H1 (cell line): ENCODE data around the gene HOXB8. TPM values are rescaled to one million over a fixed set of nuclear protein-coding genes. Genes with fewer than 3 reads are reported as not detected.

Experiments
- CHD7 ChIP-seq: fragments of 300-600 bp; sonication (generic); IDR thresholded peaks from 2 replicates; pipeline ENCODE4 v1.7.1; 2012; ENCODE audit warnings: low read length, moderate library complexity, mild to moderate bottlenecking, inconsistent platforms; ENCODE audit not compliant: insufficient replicate concordance
- polyA plus RNA-seq, 7 experiments: library from polyadenylated mRNA; depleted of rRNA in 3 of 7; stranded (reverse) in 5 of 7; unstranded in 2 of 7; fragments of >200 nt in 5 of 7; fragments of 200-250 nt in 2 of 7; gene quantifications; 1 replicate in 5 of 7; 2 replicates in 1 of 7; 4 replicates in 1 of 7; pipeline versions ENCODE4 v1.2.1 to v1.2.3, GENCODE V29; 2011 to 2013; ENCODE audit warnings: missing spikeins in 2 of 7, mixed read lengths in 2 of 7
- total RNA-seq: library from RNA; stranded (reverse); fragmentation: NEBNext Ultra II Directional; extraction: Animal tissue kit (Norgen Biotek cat#: 25700); gene quantifications from 2 replicates; pipeline ENCODE4 v1.2.1, GENCODE V29; 2021

The HOXB8 gene
- total and polyA plus RNA-seq, 2 of the 8 experiments (the other 6 are each of a cell fraction or from before 2014, with no cell fraction given), result not detected

DNA sequence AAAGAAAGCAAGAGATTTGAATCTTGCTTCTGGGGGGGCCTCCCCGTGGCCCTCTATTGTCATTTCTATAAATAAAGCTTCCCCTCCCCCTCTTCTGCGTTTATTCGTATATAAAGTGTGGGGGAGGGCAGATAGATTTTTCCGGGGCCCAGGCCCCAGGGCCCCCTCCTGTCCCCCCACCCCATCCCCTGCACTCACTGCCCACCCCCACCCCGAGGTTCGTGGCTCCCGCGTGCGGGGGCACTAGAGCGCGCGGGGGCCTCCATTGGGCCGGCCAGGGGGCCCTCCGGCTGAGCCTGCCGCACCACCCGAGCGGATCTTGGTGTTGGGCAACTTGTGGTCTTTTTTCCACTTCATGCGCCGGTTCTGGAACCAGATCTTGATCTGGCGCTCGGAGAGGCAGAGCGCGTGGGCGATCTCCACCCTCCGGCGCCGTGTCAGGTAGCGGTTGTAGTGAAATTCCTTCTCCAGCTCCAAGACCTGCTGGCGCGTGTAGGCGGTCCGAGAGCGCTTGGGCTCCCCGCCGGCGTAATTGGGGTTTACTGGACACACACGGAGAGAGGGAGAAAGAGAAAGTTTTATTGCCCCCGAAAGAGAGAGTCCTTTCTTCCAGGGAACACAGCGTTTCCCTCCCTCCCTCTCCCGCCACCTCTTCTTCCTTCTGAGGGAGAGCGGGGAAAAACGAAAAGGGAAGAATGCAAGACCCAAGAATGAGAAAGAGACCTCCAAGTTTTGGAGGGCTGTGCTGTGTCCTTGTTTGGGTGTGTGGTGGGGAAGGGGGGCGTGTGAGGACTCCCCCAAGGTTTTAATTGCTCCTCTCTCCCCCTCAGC is 38.4 kb downstream of the HOXB8 start (continued):
- no peak for TF ChIP-seq CHD7
